Ureter (tissue), 1 donor: ENCODE data around the gene PRKG1. TPM values are rescaled to one million over a fixed set of nuclear protein-coding genes. Genes with fewer than 3 reads are reported as not detected.
A peak's percentile ranks its signal among the peaks of the same experiment; 100 is the strongest.

Experiments
- DNase-seq: peaks from one replicate; pipeline ENCODE4 v3.0.0-alpha.2; 2020; ENCODE audit warnings: low spot score
- total RNA-seq: library from RNA; stranded (reverse); gene quantifications from one replicate; pipeline ENCODE4 v1.2.4, GENCODE V29; 2023
- donor health status: DM: yes; HTN: yes; CAD: no.

Gene PRKG1
- total RNA-seq, 1 donor from 2014 or later, result 25.4 TPM

DNA sequence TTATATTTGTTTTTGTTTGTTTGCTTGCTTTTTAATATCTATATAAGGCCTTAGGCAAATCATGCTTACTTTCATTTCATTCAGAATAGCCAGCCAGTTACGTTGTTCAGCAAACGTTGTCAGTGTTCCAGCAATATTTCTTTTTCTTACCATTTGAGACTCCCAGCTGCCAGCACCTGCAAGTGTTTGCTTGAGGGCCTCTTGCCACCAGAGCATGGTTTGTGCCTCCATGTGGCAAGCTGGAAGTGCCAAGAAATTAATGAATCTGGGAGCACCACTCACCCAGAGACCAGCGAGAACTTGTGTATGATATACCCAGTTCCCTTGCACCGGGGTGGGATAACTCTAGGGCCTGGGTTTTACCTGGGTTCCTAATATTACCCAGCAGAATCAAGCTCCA, 802.2 kb downstream of the PRKG1 start:
- no peak for DNase-seq

DNA sequence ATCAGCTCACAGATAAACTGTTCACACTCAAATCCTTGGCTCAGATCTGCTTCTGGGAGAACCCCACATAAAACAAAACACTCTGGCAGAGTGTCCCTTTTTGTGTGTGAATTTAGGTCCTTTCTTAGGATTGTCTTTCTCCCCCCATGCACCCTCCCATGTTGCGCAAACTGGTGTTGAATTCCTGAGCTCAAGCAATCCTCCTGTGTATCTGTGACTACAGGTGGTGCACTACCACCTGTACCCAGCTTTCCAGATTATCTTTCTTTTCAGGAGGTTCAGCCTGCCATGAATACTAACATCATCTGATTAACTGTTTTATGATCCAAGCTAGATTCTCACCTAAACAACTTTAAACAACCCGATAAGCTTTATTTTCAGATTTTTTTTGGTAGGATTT, 802.7 kb downstream of the PRKG1 start:
- no peak for DNase-seq

DNA sequence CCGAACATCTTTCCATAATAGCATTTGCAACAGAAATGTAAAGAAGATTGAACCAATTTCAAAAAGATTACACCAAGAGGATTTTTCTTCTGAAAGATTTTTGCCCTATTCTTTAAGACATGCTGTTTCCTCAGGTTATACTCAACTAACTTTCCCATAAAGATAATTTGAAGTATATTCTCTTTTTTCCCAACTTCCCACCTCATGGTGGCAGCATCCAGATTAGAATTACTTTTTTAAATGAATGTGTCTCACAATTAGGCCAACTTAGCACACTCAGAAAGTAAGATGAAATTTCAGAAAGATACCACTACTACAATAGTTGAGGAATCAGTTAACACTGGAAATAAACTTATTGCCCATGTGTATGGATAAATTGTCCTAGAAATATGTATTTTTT, 803.3 kb downstream of the PRKG1 start:
- no peak for DNase-seq

DNA sequence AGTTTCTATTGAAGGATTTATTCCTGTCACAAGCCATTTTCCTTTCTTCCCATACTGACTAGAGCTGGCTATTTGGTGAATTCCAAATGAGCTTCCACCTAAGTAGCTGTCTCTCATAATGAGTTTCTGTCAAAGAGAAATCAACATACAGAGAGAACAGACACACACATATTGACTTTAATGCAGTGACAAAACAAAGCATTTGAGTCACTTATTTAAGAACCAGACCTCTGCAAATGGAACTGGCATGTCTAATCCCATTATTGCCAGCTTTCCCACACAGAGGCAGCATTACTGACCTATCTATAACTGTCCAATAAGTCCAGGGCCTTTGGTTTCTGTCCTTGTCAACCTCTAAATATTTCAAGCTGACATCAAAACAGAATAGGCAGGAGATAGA, 804.4 kb downstream of the PRKG1 start:
- no peak for DNase-seq

DNA sequence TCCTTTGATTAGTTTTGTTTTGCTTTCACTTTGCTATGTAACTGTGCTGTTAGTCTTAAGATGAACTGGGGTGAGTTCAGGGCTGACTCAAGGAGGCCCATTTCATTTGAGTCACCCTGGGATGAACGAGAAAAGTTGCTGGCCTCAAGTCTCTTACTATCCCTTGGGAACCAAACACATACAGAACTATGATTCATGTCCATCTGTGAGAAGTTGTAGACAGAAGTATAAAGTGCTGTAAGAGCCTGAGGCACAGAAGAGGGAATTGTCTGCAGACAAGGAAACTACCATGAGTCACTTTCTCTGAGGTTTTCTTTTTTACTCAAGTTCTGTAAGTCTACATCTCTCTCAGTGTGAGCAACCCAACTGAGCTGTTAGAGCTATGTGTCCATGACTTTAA, 805.0 kb downstream of the PRKG1 start:
- DNase-seq, result no peak

DNA sequence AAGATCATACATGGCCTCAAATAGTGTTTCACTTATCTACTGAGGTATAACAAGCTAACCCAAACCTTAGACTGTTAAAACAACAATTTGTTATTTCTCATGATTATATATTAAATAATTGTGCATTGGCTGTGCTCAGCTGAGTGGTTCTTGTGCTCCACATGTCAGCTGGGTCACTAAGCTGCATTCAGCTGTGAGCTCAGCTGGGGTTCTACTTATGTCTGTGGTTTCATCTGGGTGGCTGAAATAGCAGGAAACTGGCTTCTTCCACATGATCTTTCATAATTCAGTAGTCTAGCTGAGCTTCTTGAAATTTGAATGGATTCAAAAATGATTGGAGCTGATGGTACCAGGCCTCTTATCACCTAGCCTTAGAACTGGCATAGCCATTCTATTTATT, 806.9 kb downstream of the PRKG1 start:
- no peak for DNase-seq

DNA sequence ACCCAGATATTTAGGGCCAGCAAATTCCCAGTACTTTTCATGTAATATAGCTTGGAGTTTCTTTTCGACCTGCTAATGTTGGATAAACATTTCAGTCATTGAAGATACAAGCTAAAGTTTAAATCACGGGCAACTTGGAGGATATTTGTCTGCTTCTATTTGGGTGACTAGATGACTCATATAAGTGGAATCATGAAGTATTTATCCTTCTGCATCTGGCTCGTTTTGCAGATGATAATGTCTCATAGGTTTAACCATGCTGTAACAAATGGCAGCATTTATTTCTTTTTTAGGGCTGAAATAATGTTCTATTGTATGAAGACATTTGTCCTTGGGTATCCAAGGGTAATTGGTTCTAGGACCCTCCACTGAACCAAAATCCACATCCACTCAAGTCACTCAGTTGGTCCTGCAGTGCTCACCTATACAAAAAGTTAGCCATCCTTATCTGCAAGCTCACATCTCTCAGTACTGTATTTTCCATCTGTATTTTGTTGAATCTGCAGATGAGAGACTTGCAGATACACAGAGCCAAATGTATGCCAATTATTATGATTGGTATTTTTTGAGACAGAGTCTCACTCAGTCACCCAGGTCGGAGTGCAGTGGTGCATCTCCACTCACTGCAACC, 812.3 kb downstream of the PRKG1 start:
- no peak for DNase-seq

DNA sequence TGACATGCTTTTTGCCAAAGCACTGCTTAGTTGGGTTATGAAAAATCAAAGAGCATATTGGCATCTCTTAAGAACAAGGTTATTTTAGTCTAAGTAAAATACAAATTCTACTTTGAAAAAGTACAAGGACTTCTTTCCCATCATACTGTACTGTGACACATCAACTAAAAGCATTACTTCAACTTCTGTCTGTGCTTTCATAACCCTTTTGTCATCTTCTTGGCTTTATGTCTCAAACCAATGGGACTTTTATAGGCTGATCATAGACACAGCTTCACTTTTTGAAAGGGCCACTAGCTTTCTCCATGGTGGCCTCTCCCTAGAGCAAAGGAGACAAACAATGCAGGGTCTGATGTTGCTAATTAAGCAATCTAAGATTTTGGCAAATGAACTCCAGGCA, 814.0 kb downstream of the PRKG1 start:
- DNase-seq, result no peak

DNA sequence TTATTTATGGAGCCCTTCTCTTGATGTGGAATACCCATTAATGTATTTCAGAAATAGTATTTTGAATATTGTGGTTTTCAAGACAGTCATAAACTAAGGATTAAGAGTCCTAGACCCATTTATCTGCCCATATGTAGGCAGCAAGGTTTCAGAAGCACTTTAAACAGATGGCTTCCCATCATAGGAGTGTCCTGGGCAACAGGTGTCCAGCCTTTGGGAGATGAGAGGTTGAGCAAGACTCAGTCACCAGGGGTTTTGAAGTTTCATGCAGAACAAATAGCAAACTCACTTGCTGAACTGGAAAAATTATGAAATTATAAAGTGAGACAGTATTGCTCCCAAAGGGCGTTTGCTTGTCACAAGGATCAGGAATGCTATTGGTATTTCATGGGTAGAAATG, 818.0 kb downstream of the PRKG1 start:
- no peak for DNase-seq

DNA sequence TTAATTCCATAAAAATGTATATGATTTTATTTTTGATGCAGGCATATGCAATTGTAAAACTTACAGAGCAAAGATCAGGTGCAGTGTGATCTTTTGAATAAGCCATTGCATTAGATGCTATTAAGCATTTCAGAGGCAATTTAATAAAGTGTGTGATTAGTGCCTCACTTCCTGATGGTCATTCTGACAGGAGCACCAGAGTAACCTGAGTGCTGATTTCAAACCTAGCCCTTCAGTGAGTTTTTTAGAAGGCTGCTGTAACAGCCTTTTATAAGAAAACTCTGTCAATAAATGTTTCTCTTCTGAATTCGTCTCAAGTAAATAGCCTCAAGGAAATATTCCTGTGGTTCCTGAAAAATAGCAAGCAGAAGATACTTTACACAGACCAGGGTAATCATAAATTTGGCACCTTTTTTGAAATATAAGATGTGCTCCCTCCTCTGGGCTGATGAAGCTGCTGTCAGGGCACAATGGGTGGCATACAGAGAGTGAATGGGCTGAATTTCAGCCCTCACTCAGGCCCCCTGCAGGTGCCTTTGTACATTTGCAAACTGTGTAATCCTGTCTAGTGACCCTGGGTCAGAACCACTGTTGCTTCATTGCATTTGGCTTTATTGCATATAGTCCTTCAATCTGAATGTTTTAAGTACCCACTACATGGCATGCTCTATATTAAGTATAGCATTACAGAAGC, 818.8 kb downstream of the PRKG1 start:
- no peak for DNase-seq

DNA sequence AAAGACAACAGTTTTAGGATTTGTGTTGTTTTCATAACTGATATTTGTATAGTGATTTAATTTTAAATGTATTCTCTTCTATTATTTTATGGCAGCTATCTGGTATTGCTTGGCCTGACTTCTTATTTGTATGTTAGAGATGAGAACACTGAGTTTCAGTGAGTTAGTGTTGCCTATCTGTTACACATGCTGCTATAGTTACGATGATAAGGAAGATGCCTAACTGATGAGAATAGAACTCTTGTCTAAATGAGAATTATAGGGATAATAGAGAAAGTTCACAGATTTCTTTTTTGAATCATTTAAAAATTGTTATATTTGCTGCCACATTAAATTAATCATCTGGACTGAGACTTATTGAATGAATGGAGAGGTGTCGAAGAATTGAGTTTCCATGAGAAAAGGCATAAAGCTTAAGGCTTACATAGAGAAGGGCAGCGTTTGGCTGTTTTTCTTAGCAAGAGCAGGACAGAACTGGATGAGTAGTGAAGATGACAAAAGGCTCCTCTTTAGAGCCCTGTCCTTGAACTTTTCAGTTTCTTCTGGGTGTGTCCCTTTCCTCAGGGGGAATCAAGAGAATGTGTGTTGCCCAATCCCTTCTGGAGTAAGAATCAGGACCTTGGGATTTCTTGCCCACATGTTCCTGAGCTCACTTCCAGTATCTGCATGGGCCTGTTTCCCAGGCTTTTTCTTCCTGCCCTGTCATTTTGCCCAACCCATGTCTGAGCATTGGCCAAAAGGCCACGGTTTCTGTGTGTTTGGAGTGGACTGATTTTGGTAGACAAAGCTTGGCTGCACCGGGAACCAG, 820.7 kb downstream of the PRKG1 start:
- DNase-seq, result peak; percentile 81

DNA sequence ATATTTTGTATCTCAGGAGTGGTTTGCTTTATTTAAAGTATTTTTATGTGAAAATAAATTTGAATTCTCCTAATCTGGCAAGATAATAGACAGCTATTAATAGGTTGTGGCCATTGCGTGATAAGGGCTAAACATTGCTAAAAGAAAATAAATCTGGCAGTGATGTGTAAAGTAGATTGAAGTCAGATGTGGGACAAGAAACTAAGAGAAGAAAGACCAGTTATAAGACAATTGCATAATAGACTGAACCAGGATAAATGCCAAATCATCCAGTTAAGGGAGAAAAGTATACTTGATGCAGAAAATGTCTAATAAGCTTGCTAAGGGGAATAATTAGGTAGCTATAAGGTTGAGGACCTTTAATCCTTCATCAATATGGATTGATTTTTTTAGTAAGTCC, 822.6 kb downstream of the PRKG1 start:
- no peak for DNase-seq

DNA sequence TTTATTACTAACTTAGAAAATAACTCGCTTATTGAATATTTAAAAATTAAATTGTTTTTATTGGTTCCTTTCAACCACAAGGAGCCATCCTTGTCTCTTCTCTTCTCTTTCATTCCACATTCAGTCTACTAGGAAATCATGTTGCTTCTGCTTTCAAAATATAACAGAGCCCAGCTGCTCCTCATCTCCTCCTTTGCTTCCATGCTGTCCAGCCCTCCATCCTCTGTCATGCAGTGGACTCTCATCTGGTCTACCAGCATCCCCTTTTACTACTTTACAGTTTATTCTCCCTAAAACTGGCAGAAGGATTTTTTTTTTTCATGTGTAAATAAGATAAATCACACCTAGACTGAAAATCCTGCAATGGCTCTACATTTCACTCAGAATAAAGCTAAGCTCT, 823.3 kb downstream of the PRKG1 start:
- DNase-seq, result no peak

DNA sequence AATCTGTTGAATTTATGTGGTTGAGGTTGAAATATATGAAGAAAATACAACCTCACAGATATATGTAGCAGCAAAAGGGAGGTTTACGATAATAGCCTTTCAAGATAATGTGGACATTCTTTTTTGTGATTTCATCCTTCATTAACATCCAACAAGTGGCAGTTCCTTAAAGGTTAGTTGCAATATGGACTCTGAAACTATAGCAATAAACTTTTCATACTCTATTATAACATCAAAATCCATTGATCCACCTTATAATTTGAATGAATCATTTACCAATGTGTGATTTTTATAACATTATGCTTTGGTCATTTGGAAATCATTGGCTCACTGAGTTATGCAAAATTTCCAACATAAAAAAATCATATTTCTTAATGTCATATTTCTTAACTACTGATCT, 825.9 kb downstream of the PRKG1 start:
- no peak for DNase-seq

DNA sequence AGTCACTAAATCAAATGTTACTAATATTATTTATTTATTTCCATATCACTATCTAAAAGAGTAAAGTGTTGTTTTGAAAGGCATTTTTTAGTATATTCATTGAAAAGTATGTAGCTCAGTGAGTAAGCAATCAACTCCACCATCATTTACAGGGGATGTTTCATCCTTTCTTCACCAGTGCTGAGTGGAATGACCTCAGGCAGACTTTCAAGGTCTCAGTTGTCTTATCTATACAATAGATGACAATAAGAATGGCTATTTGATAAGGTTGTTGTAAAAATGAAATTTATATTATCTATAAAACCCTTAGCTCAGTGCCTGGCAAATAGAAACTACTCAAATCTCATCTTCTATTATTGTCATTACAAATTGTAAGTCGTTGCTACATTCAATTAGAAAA, 829.4 kb downstream of the PRKG1 start:
- no peak for DNase-seq

DNA sequence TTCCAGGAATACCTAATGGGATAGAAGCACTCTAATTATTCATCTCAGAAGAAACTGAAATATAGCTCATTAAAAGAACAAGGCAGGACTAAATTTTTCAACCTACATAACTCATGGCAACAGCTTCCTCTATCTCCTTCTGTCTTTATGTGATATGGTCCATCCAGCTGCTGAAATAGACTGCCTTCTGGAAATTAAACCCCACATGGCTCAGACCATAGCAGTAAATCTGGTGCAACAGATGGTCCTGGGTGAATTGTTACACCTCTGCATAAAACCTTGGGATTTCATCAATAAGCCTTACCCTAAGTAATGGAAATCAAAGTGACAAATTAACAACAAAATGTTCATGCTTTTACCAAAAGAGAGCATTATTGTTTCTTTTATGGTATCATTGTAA, 830.7 kb downstream of the PRKG1 start:
- DNase-seq, result no peak

DNA sequence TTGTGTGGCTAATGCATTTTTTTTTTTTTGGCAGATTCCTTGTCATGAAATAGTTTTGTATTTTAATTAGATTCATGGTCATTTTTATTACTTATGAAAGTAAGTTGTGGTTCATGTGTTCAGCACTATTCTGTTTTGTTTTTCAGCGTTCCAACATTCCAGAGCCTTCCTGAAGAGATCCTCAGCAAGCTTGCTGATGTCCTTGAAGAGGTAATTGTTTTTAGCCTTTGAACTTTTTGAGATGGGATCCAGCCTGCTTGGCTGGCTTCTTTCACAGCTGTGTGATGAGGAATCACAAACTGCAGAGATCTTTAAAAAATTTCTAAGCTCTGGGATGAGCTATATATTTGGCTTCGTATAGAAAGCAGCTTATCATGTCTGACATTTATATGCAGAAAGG, 833.1 kb downstream of the PRKG1 start:
- DNase-seq, result no peak

DNA sequence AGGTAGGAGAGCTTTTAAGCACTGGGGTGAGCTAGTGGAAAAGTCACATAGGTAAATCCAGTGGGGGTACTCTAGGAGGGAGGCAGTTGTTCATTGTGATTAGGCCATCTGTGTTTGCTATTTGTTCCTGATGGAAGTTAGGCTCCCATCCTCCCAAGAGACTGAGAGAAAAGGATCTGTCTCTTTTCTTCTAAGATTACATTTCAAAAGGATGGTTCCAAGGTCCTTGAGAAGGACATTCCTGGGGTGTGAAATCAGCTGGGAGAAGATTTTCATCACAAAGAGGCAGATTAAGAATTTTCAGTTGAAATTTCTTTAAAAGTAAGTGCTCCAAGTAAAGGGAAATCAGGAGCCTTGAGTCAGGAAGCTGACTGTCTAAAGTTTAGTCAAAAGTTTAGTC, 835.9 kb downstream of the PRKG1 start:
- no peak for DNase-seq

DNA sequence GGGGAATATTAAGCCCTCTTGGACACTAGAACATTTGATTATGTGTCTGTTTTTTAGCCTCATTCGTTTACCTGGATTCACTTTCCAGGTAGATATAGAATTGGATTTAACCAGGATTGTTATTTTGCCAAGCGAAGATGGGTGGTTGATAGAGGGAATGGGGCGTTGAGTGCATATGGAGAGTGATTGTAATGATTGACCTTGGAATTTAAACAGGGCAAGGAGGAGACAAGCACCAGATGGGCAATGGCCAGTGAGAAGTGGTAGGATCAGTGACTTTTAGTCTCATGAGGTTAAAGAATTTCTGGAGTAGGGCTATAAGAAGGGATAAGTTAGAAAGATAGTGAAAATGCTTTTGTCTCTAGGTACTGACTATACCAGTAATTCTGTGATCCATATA, 836.3 kb downstream of the PRKG1 start:
- DNase-seq, result no peak

DNA sequence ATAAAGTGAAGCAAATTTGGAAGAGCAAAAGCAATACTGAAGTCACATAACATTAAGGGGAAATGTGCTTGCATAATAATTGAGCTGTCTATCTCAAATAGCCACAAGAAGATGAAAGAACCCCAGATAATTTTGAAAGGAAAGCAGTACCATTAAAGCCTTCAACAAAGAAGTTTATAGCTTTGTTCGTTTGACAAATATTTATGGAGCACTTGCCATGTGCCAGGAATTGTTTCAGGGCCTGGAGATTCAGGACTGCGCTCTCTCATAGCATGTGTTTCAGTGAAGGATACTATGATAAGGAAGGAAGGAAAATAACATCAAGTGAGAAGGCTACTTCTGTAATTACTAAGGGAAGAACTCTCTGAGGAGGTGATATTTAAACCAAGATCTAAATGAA, 837.4 kb downstream of the PRKG1 start:
- no peak for DNase-seq

DNA sequence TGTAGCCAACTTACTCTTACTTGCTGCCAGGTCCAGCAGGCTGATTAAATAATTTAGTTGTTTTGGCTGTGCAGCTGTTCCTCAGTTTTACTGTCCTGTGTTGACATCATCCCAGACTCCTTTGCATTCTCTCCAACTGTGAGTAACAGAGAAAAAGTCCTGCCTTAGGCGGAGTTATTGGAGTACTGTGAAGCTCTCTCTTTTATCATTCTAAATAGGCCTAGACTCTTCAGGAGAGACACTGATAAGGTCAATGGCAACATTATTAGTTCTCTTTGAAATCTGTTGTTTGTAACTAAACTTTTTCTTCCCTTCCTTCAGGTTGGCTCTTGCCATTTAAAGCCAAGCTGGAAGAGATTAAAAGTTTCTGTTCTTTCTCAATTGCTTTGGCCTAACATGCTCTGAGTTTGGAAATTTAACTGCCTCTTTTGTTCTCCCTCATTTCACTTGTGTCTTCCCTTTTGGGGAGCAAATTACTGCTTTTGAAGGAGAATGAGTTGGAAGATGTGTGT, 840.8 kb downstream of the PRKG1 start:
- no peak for DNase-seq

DNA sequence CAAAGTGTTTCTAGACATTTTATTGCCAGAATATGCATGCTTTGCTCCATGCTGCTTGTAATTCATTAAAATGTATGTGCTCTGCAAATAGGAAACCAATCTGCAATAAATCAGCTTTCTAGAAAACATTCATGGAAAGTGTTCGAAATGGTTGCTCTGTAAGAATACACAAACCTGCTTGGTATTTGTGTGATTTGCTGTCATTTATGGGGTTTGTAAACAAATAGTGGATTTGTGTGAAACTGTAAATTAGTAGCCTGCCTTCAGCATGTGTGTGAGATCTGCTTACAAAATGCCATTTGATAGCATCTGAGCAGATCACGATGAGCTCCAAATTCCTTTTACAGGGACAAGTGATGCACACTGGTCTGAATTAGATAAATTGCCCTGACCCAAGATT, 844.2 kb downstream of the PRKG1 start:
- DNase-seq, result no peak

DNA sequence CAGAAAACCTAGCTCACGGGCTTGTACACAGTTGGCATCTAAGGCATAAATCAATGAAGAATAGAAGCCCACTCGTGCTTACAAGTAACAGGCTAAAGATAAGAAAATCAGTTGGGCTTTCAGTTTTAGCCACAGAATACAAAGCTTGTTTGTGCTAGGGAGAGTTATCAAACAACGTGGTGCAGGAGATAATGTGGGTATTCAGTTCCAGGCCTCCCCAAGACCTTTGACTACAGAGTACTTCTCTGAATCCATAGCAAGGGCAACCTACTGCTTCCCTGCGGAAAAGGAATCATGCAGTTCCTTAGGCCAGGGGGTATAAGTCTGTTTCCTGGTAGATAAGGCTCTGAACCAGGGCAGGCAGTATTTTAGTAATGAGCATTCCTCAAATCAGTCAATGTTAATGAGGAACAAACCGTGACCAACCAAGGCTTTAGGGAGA, 844.6 kb downstream of the PRKG1 start:
- DNase-seq, result no peak
